Activated CD4-positive, alpha-beta T cell treated with anti-CD3 and anti-CD28 coated beads for 36 hours (primary cell): ENCODE measurements around the gene HIVEP3. TPM values are rescaled to one million over a fixed set of nuclear protein-coding genes. Genes with fewer than 3 reads are reported as not detected.

Experiments
- ATAC-seq: fragments of 200-7000 bp; cut with Tn5 transposase; one replicate; pipeline ENCODE4 v1.10.0; 2021; ENCODE audit warnings: mild to moderate bottlenecking, moderate library complexity
- CTCF ChIA-PET: fragments of 350-600 bp; sonication (Branson Sonifier 250); formaldehyde crosslinking; loops from one replicate; lab custom pipeline; 2021; ENCODE audit warnings: antibody characterized with exemption; lab: Charles Lee
- POLR2A ChIA-PET: fragments of 350-600 bp; sonication (Branson Sonifier 250); formaldehyde crosslinking; loops from one replicate; lab custom pipeline; 2021; ENCODE audit warnings: antibody characterized with exemption, inconsistent platforms; lab: Charles Lee
- DNase-seq: peaks from one replicate; pipeline ENCODE4 v3.0.0-alpha.2; 2020
- H3K27ac Mint-ChIP-seq: one replicate; pipeline ENCODE4 v1.8.0; 2021; ENCODE audit warnings: mixed read lengths
- H3K27me3 Mint-ChIP-seq: one replicate; pipeline ENCODE4 v1.8.0; 2021; ENCODE audit warnings: mixed read lengths
- H3K36me3 Mint-ChIP-seq: one replicate; pipeline ENCODE4 v1.8.0; 2021; ENCODE audit warnings: low read depth, mixed read lengths
- H3K4me1 Mint-ChIP-seq: one replicate; pipeline ENCODE4 v1.8.0; 2021; ENCODE audit warnings: mixed read lengths
- H3K4me3 Mint-ChIP-seq: one replicate; pipeline ENCODE4 v1.8.0; 2021; ENCODE audit warnings: mild to moderate bottlenecking, moderate library complexity, mixed read lengths
- H3K9me3 Mint-ChIP-seq: one replicate; pipeline ENCODE4 v1.8.0; 2021; ENCODE audit warnings: low read depth, mixed read lengths
- intact Hi-C, 2 experiments: fragments of 100-400 bp; cut with DNase I in 1 of 2; cut with micrococcal nuclease in 1 of 2; formaldehyde crosslinking; loops; one replicate each; pipeline versions ENCODE4 v1.14.2 to v1.15.1; 2022 to 2024; cut with DNase I, micrococcal nuclease
- total RNA-seq, 2 experiments: library from RNA; stranded (reverse); gene quantifications; one replicate each; pipeline ENCODE4 v1.2.3, GENCODE V29; 2021

HIVEP3 gene
- total RNA-seq, 2 experiments from 2014 or later: 29.4 to 39.6 TPM

DNA sequence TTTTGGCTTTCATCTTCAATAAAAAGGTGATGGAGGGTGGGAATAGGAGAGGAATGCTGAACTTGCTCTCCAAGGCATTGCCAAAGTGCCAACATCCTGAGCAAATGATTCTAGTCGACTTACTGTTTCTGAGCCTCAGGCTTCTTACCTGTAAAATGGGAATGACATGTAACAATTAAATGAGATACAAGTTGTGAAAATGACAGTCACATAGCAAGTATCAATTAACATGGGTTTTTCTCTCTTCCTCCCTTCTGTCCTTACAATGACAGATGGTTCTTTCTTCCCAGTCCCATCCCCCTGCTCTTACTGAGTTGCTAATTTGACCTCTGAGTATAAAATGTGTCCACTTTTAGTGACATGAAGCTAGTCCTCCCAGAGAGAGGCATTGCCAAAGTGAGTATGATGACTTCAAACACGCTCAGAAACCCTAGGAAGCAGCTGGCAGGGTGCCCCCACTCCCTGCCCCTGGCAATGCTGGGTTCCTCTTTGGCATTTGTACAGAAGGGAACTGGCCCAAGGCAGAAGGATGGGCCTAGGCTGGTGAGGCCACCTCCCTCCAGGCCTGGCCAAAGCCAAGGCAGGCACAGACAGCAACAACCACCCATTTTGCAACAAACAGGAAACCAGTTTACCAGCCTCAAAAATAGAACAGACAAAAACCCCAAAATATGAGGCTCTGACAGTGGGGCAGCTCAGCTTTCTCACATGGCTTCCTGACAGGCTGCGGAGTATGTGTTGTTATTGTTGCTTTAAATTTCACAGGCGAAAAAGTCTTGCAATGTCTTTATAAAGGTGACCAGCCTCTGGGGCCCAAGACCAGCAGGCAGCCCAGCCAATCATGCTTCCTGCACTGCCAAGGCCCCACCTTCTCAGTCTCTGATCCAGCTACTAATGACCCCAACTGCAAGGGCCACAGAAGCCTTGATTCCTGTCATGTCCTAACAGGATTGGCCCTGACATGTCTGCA lies 115.9 kb downstream of the HIVEP3 start:
- CTCF ChIA-PET: interaction anchor here (4.8 kb wide), 1 partner anchor 9 kb away, joined by 16 read pairs; no protein-coding TSS in a partner anchor
- Mint-ChIP-seq H3K4me3 (no peak overlapping the region), H3K27ac (peak overlapping the region; percentile 47), H3K36me3 (peaks cover 5% of the 10 kb centered on the region), H3K9me3 (no peaks in the 10 kb centered on the region), H3K27me3 (no peaks in the 10 kb centered on the region), H3K4me1 (peaks cover 81% of the 10 kb centered on the region)
- POLR2A ChIA-PET: no interaction called here
- intact Hi-C loops: loop anchor here in 1 of 2 experiments (5.0 kb wide), 1 partner anchor 141 kb away; no protein-coding TSS in a partner anchor
- no peak for DNase-seq
- ATAC-seq: no peak

DNA sequence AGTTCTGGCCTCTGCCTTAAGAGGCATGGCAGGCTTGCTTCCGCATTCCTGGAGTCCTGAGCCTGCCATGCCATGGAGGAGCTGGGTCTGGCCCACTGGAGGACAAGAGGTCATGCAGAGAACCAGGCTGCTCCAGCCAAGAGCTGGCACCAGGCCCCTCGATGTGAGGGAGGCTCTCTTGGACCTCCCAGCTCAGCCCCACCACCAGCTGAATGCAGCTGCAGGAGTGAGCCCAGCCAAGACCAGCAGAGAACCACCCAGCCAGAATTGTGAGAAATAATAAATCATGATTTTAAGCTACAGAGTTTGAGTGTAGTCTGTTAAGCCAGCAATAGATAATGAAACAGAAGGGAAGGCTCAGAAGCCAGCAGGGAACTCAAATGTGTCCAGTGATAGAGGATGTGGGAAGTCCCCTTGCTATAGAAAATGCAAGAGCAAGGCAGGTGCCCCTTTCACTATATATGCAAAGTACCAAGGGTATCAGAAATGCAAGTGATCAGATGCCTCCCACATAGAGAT lies 118.4 kb downstream of the HIVEP3 start:
- DNase-seq (no peak), ATAC-seq (peak; percentile 66)
- ChIA-PET POLR2A (no interaction called here), CTCF (interaction anchor here (0.6 to 4.8 kb wide), 4 partner anchors 11 to 79 kb away, joined by 3 to 16 read pairs (median 4); no protein-coding TSS in a partner anchor)
- Mint-ChIP-seq H3K9me3 (no peaks in the 10 kb centered on the region), H3K36me3 (peaks cover 5% of the 10 kb centered on the region), H3K4me3 (no peak overlapping the region), H3K27me3 (no peaks in the 10 kb centered on the region), H3K27ac (peak overlapping the region; percentile 45), H3K4me1 (peaks cover 59% of the 10 kb centered on the region)
- intact Hi-C loops: loop anchor here in 1 of 2 experiments (5.0 kb wide), 1 partner anchor 138 kb away; no protein-coding TSS in a partner anchor

DNA sequence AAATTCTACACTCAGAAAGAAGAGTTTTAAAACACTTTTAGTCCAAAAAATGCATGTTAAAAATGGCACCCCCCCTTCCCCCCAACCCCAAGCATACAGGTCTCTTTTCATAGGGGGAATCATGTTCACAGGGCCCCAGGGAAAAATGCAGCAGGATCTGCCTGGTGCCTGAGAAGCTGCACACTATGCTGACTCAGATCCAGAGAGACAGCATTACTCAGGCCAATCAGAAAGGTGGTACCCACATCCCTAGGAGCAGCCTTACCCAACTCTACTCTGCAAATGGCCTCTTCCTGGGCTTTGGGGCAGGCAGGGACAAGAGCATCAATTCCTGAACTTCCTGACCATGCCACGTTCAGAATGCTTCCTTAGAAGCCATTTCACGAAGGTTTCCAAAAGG lies 119.0 kb downstream of the HIVEP3 start:
- Mint-ChIP-seq H3K4me3 (no peak overlapping the region), H3K27me3 (no peaks in the 10 kb centered on the region), H3K9me3 (no peaks in the 10 kb centered on the region), H3K36me3 (peaks cover 5% of the 10 kb centered on the region), H3K4me1 (peaks cover 57% of the 10 kb centered on the region), H3K27ac (no peak overlapping the region)
- peak; percentile 81 for ATAC-seq
- DNase-seq: peak; percentile 52
- ChIA-PET POLR2A (interaction anchor here (0.7 kb wide), 1 partner anchor 183 kb away, joined by 3 read pairs; no protein-coding TSS in a partner anchor), CTCF (interaction anchor here (0.6 to 4.8 kb wide), 3 partner anchors 10 to 62 kb away, joined by 3 to 16 read pairs (median 4); no protein-coding TSS in a partner anchor)
- intact Hi-C loops: loop anchor here in 1 of 2 experiments (5.0 to 10.0 kb wide), 2 partner anchors 137 to 285 kb away; no protein-coding TSS in a partner anchor

DNA sequence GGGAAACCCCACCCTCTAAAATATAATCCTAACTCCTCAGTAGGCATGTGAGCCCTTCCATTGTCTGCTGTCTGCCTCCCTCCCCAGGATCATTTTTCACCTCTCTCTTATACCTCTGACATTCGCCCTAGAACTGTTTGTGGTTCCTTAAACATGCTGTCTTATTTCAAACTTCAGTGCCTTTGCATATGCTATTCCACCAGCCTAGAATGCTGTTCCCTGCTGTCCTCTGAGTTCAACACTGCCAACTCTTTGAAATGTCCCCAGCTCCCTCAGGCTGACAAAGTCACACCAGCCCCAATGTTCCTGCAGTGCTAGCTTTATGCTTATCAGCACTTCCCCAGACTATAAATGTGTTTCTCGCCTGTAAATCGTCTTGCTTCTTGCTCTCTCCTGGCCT lies 119.5 kb downstream of the HIVEP3 start:
- no peak overlapping the region for H3K27ac Mint-ChIP-seq
- H3K9me3 Mint-ChIP-seq: no peaks in the 10 kb centered on the region

DNA sequence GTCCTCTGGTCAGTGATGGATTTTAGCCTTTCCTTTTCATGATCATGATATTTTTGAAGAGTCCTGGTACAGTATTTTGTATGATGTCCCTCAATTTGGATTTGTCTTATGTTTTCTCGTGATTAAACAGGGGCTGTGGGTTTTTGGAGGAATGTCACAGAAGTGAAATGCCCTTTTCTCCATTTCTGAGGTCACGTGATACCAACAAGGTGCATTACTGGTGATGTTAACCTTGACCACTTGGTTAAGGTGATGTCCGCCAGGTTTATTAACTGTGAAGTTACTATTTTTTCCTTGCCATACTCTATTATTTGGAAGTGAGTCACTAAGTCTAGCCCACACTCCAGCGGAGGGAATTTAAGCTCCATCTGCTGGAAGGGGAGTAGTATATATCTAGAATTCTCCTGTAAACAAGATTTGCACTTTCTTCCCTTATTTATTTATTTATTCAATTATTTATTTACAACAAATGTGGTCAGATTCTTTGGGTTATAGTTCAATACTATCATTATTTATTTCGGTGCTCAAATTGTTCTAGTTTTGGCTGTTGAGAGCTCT lies 123.4 kb downstream of the HIVEP3 start:
- ChIA-PET POLR2A (no interaction called here), CTCF (no interaction called here)
- no peak overlapping the region for H3K4me3 Mint-ChIP-seq
- DNase-seq (no peak), ATAC-seq (no peak)
- H3K4me1 Mint-ChIP-seq: peaks cover 62% of the 10 kb centered on the region
- intact Hi-C loops: loop anchor here in 1 of 2 experiments (10.0 kb wide), 1 partner anchor 280 kb away; no protein-coding TSS in a partner anchor
- H3K36me3 Mint-ChIP-seq: peaks cover 6% of the 10 kb centered on the region
- no peak overlapping the region for H3K27ac Mint-ChIP-seq
- no peaks in the 10 kb centered on the region for H3K27me3 Mint-ChIP-seq
- no peaks in the 10 kb centered on the region for H3K9me3 Mint-ChIP-seq

More for the DNA sequence above, 119.5 kb downstream of the HIVEP3 start:
- no peak overlapping the region for H3K4me3 Mint-ChIP-seq
- no peaks in the 10 kb centered on the region for H3K27me3 Mint-ChIP-seq
- no peak for DNase-seq
- intact Hi-C loops: loop anchor here in 1 of 2 experiments (10.0 kb wide), 1 partner anchor 284 kb away; no protein-coding TSS in a partner anchor
- no peak for ATAC-seq
- H3K36me3 Mint-ChIP-seq: peaks cover 5% of the 10 kb centered on the region
- ChIA-PET CTCF (interaction anchor here (0.9 to 1.7 kb wide), 2 partner anchors 10 to 1290 kb away, joined by 3 to 4 read pairs; partner anchors contain the start of gene EXO5), POLR2A (no interaction called here)
- peaks cover 56% of the 10 kb centered on the region for H3K4me1 Mint-ChIP-seq

DNA sequence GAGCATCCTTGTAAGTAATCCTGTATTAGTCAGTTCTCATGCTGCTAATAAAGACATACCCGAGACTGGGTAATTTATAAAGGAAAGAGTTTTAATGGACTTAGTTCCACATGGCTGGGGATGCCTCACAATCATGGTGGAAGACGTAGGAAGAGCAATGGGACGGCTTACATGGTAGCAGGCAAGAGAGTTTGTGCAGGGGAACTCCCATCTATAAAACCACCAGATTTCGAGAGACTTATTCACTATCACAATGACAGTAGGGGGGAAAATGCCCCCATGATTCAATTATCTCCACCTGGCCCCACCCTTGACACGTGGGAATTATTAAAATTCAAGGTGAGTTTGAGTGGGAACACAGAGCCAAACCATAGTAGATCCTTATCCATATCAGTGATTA lies 124.7 kb downstream of the HIVEP3 start:
- ChIA-PET CTCF (no interaction called here), POLR2A (no interaction called here)
- ATAC-seq (peak; percentile 17), DNase-seq (no peak)
- Mint-ChIP-seq H3K27ac (peak overlapping the region; percentile 48), H3K4me3 (no peak overlapping the region), H3K9me3 (no peaks in the 10 kb centered on the region), H3K27me3 (no peaks in the 10 kb centered on the region), H3K36me3 (peaks cover 8% of the 10 kb centered on the region), H3K4me1 (peaks cover 58% of the 10 kb centered on the region)
- intact Hi-C loops: loop anchor here in 1 of 2 experiments (5.0 to 10.0 kb wide), 2 partner anchors 42 to 279 kb away; no protein-coding TSS in a partner anchor

DNA sequence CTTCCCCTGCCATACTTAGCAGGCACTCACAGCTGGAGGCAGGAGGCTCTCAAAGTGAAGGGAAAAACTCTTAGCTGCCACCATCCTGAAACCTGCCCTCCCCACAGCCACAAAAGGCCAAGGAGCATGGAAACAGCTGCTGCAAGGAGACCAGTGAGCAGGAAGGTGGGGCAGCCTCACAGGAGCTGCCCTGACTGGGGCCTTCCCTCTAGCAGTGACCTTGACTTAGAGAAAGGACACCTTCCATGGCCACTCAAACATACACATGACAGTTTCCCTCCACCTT lies 126.3 kb downstream of the HIVEP3 start:
- Mint-ChIP-seq H3K4me1 (peaks cover 57% of the 10 kb centered on the region), H3K9me3 (no peaks in the 10 kb centered on the region), H3K27me3 (no peaks in the 10 kb centered on the region), H3K36me3 (peaks cover 8% of the 10 kb centered on the region), H3K27ac (peak overlapping the region; percentile 77), H3K4me3 (no peak overlapping the region)
- ChIA-PET CTCF (interaction anchor here (1.3 kb wide), 1 partner anchor 12 kb away, joined by 5 read pairs; no protein-coding TSS in a partner anchor), POLR2A (no interaction called here)
- DNase-seq (no peak), ATAC-seq (no peak)
- intact Hi-C loops: loop anchor here (1.0 to 10.0 kb wide), 3 partner anchors 14 to 278 kb away; no protein-coding TSS in a partner anchor

DNA sequence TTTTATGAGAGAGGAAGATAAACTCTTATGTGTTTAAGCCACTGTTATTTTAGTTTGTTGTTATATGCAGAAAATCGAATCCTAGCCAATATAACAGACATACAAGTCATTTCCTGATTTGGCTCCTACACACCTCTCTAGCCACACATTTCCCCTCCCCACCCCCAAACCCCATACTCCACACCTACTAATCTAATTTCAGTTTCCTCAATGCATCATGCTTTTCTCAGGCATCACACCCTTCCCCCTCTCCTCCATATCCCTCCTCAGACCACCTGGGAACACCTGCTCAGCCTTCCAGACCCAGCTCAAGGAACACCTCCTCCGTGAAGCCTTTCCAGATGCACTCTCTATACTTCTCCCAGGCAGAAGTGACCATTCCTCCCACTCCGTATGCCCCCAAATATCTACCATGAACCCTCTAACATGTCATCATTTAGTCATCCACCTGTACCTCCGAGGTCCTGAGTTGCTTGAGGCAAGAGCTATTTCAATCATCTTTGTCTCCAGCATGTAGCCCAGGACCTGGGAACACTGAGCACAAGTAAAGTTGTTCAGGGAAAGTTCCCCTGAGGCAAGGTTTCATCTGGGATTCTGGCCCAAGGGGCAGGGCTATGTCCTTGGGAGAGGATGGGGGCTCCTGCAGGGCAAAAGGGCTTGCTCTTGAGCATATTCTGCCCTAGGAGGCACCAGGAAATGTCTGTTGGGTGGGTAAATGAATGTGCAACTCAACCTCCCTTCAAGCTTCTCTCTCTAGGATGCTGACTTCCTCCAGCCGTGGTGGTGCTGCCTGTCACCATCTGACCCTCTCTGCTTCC lies 126.8 kb downstream of the HIVEP3 start:
- POLR2A ChIA-PET: interaction anchor here (0.6 kb wide), 1 partner anchor 130 kb away, joined by 3 read pairs; no protein-coding TSS in a partner anchor
- peaks cover 59% of the 10 kb centered on the region for H3K4me1 Mint-ChIP-seq
- CTCF ChIA-PET: no interaction called here

DNA sequence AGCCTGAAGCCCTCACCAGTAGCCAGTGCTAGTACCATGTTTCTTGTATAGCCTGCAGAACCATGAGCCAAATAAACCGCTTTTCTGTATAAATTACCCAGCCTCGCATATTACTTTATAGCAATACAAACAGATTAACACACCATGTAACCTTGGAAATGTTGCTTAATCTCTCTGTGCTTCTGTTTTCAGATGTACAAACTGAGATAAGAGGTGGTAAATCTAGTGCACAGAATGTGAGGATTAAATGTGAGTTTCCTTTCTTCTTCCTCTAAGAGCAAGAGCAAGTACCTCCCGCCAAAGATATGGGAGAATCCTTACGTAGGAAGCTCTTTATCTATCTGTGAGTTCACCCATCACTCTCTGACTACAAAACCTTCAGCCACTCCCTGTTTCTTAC lies 128.4 kb downstream of the HIVEP3 start:
- Mint-ChIP-seq H3K4me1 (peaks cover 57% of the 10 kb centered on the region), H3K4me3 (no peak overlapping the region), H3K36me3 (peaks cover 8% of the 10 kb centered on the region), H3K9me3 (no peaks in the 10 kb centered on the region), H3K27me3 (no peaks in the 10 kb centered on the region), H3K27ac (peak overlapping the region; percentile 5)
- ATAC-seq (no peak), DNase-seq (no peak)
- POLR2A ChIA-PET: no interaction called here
- CTCF ChIA-PET: interaction anchor here (1.6 kb wide), 1 partner anchor 47 kb away, joined by 3 read pairs; no protein-coding TSS in a partner anchor
- intact Hi-C loops: loop anchor here in 1 of 2 experiments (2.0 to 10.0 kb wide), 3 partner anchors 16 to 276 kb away; no protein-coding TSS in a partner anchor

More for the DNA sequence above, 126.8 kb downstream of the HIVEP3 start:
- no peaks in the 10 kb centered on the region for H3K9me3 Mint-ChIP-seq
- H3K36me3 Mint-ChIP-seq: peaks cover 8% of the 10 kb centered on the region
- no peak overlapping the region for H3K4me3 Mint-ChIP-seq
- H3K27me3 Mint-ChIP-seq: no peaks in the 10 kb centered on the region
- ATAC-seq: peak; percentile 86
- peak; percentile 75 for DNase-seq
- intact Hi-C loops: loop anchor here (1.0 to 10.0 kb wide), 5 partner anchors 9 to 277 kb away; no protein-coding TSS in a partner anchor
- peak overlapping the region; percentile 77 for H3K27ac Mint-ChIP-seq

DNA sequence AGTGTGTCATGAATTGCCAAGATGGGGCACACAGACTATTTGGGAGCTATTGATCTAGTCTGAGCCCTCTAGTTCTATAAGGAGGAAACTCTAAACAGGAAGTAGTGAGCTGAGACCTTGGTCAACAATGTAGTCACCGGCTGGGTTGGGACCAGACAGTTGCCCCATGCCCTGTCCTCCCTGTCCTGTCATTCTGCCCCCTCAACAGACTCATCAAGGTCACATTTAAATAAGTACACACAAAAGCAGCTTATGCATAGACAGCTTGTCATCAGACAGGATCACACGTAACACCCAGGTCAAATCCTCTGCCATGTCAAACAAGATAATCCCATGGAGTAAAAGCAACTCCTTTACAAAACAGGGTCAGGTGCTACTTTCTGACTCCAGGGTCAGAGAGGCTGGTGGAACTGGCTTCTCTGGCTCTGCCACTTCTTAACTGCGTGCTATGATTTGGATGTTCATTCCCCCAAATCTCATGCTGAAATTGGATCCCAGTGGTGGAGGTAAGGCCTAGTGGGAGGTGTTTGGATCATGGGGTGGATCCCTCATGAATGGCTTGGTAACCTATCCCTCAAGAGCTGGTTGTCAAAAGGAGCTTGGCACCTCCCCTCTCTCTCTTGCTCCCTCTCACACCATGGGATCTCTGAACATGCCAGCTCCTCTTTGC lies 128.9 kb downstream of the HIVEP3 start:
- peak overlapping the region; percentile 5 for H3K27ac Mint-ChIP-seq

More for the DNA sequence above, 128.9 kb downstream of the HIVEP3 start:
- Mint-ChIP-seq H3K4me1 (peaks cover 57% of the 10 kb centered on the region), H3K36me3 (peaks cover 9% of the 10 kb centered on the region), H3K27me3 (no peaks in the 10 kb centered on the region), H3K4me3 (no peak overlapping the region), H3K9me3 (peaks cover 3% of the 10 kb centered on the region)
- POLR2A ChIA-PET: no interaction called here
- DNase-seq (no peak), ATAC-seq (no peak)
- intact Hi-C loops: loop anchor here in 1 of 2 experiments (2.0 to 10.0 kb wide), 3 partner anchors 17 to 275 kb away; no protein-coding TSS in a partner anchor
- CTCF ChIA-PET: interaction anchor here (0.6 to 1.6 kb wide), 4 partner anchors 10 to 216 kb away, joined by 3 to 4 read pairs (median 4); no protein-coding TSS in a partner anchor
